HepG2 (cell line): ENCODE data around the gene CD300A. TPM values are rescaled to one million over a fixed set of nuclear protein-coding genes. Genes with fewer than 3 reads are reported as not detected.
A peak's percentile ranks its signal among the peaks of the same experiment; 100 is the strongest.

Experiments
- ARID3A ChIP-seq: IDR thresholded peaks from 2 replicates; pipeline ENCODE4 v1.6.1; 2012; ENCODE audit warnings: low read depth, low read length, improper control_type of control experiment
- CC2D1A ChIP-seq: sonication (generic); formaldehyde crosslinking; IDR thresholded peaks from 2 replicates; pipeline ENCODE4 v1.8.1; 2023; ENCODE audit warnings: mild to moderate bottlenecking, missing genetic modification reagents
- ELF1 ChIP-seq: sonication (generic); formaldehyde crosslinking; IDR thresholded peaks from 2 replicates; pipeline ENCODE4 v1.4.0; 2020; ENCODE audit warnings: missing genetic modification reagents
- FIP1L1 ChIP-seq: fragments of 200-400 bp; formaldehyde crosslinking; IDR thresholded peaks from 2 replicates; pipeline ENCODE4 v1.6.1; 2018; ENCODE audit warnings: low read depth, mild to moderate bottlenecking, low read length, moderate library complexity, borderline replicate concordance; ENCODE audit not compliant: insufficient read depth
- MAZ ChIP-seq, 2 experiments: sonication (generic) in 1 of 2; formaldehyde crosslinking in 1 of 2; IDR thresholded peaks; 2 replicates each; pipeline versions ENCODE4 v1.5.0 to v1.6.1; 2012 to 2020; ENCODE audit warnings: low read depth in 2 of 2, mild to moderate bottlenecking in 2 of 2, borderline replicate concordance in 1 of 2, improper control_type of control experiment in 1 of 2, low read length in 1 of 2, missing genetic modification reagents in 1 of 2, moderate library complexity in 1 of 2
- PHB2 ChIP-seq: fragments of 450-650 bp; IDR thresholded peaks from 2 replicates; pipeline ENCODE4 v1.6.1; 2018; ENCODE audit not compliant: partially characterized antibody
- SAP130 ChIP-seq: IDR thresholded peaks from 2 replicates; pipeline ENCODE4 v1.6.1; 2016; ENCODE audit warnings: low read depth
- SMAD1 ChIP-seq: sonication (generic); formaldehyde crosslinking; IDR thresholded peaks from 2 replicates; pipeline ENCODE4 v1.4.0; 2020; ENCODE audit warnings: missing genetic modification reagents, low read depth, mild to moderate bottlenecking, borderline replicate concordance
- SMARCC2 ChIP-seq: fragments of 450-650 bp; IDR thresholded peaks from 2 replicates; pipeline ENCODE4 v1.6.1; 2017; ENCODE audit warnings: antibody characterized with exemption, mild to moderate bottlenecking
- SRSF1 ChIP-seq: fragments of 200-400 bp; formaldehyde crosslinking; optimal IDR thresholded peaks from 2 replicates; pipeline ENCODE3; 2017; ENCODE audit warnings: mild to moderate bottlenecking, low read depth, low read length, moderate library complexity
- SSRP1 ChIP-seq: IDR thresholded peaks from 2 replicates; pipeline ENCODE4 v1.6.1; 2016; ENCODE audit warnings: control low read depth
- SUZ12 ChIP-seq: fragments of 150-350 bp; IDR thresholded peaks from 2 replicates; pipeline ENCODE4 v1.6.1; 2014; ENCODE audit warnings: low read depth, low read length
- TP53 ChIP-seq: sonication (generic); formaldehyde crosslinking; conservative IDR thresholded peaks from 2 replicates; pipeline ENCODE4 v1.4.0; 2020; ENCODE audit warnings: missing genetic modification reagents
- ZFYVE20 ChIP-seq: sonication (generic); formaldehyde crosslinking; IDR thresholded peaks from 2 replicates; pipeline ENCODE4 v1.8.0; 2023; ENCODE audit warnings: low read depth, mild to moderate bottlenecking, moderate library complexity, missing genetic modification reagents, borderline replicate concordance
- ZNF33B ChIP-seq: sonication (generic); formaldehyde crosslinking; IDR thresholded peaks from 2 replicates; pipeline ENCODE4 v1.5.1; 2020; ENCODE audit warnings: mild to moderate bottlenecking, missing genetic modification reagents
- ZNF496 ChIP-seq: sonication (generic); formaldehyde crosslinking; IDR thresholded peaks from 2 replicates; pipeline ENCODE4 v1.8.1; 2023; ENCODE audit warnings: mild to moderate bottlenecking, moderate library complexity, missing genetic modification reagents; ENCODE audit not compliant: insufficient replicate concordance
- ZNF547 ChIP-seq: sonication (generic); formaldehyde crosslinking; IDR thresholded peaks from 2 replicates; pipeline ENCODE4 v1.5.1; 2020; ENCODE audit warnings: mild to moderate bottlenecking, missing genetic modification reagents
- ZNF564 ChIP-seq: sonication (generic); formaldehyde crosslinking; IDR thresholded peaks from 2 replicates; pipeline ENCODE4 v1.8.1; 2023; ENCODE audit warnings: mild to moderate bottlenecking, missing genetic modification reagents
- ZNF597 ChIP-seq: sonication (generic); formaldehyde crosslinking; IDR thresholded peaks from 2 replicates; pipeline ENCODE4 v1.5.0; 2020; ENCODE audit warnings: missing genetic modification reagents
- ZSCAN31 ChIP-seq: sonication (generic); formaldehyde crosslinking; IDR thresholded peaks from 2 replicates; pipeline ENCODE4 v1.5.0; 2020; ENCODE audit warnings: low read depth, mild to moderate bottlenecking, missing genetic modification reagents
- ZZZ3 ChIP-seq: sonication (generic); formaldehyde crosslinking; IDR thresholded peaks from 2 replicates; pipeline ENCODE4 v1.4.0; 2020; ENCODE audit warnings: missing genetic modification reagents, mild to moderate bottlenecking, borderline replicate concordance
- polyA plus RNA-seq, 8 experiments: library from polyadenylated mRNA; depleted of rRNA in 3 of 8; stranded (reverse) in 7 of 8; unstranded in 1 of 8; fragments of >200 nt; fragmentation: Illumina TruSeq in 4 of 8; extraction: Trizol in 4 of 8; gene quantifications; 2 replicates each; pipeline versions ENCODE4 v1.2.1 to v1.2.3, GENCODE V29; 2011 to 2016; ENCODE audit warnings: low read depth in 4 of 8, missing spikeins in 1 of 8, mixed read lengths in 1 of 8; ENCODE audit not compliant: insufficient read depth in 1 of 8
- total RNA-seq, 5 experiments: library from RNA; depleted of rRNA; stranded (reverse); fragments of >200 nt; fragmentation: Illumina TruSeq; extraction: Trizol; gene quantifications; 2 replicates each; pipeline ENCODE4 v1.2.3, GENCODE V29; 2016; ENCODE audit warnings: low read depth in 1 of 5
- TF ChIP-seq, protein P1 (sequence below): conservative IDR thresholded peaks from 2 replicates; pipeline ENCODE4 v1.6.1; 2018; ENCODE audit warnings: missing genetic modification reagents
- TF ChIP-seq, protein P2 (sequence below): sonication (generic); formaldehyde crosslinking; IDR thresholded peaks from 2 replicates; pipeline ENCODE4 v1.9.0; 2021; ENCODE audit warnings: missing genetic modification reagents, borderline replicate concordance

Gene CD300A
- total and polyA plus RNA-seq, 2 of the 13 experiments (the other 11 are each of a cell fraction or from before 2014, with no cell fraction given) = not detected

- peak; percentile 95 for TF ChIP-seq SAP130
- TF ChIP-seq ZNF597 (CRISPR knock-in tag) = no peak
- TF ChIP-seq SSRP1 (CRISPR knock-in tag) = no peak
- no peak for TF ChIP-seq SRSF1
- TF ChIP-seq ZNF564 (CRISPR knock-in tag) = no peak
- peak; percentile 60 for TF ChIP-seq ZSCAN31
- no peak; the same call in 1 of the 2 replicates for TF ChIP-seq CC2D1A (CRISPR knock-in tag)
- no peak for TF ChIP-seq SUZ12
- no peak for TF ChIP-seq ZZZ3 (CRISPR knock-in tag)
- no peak for TF ChIP-seq SMARCC2
- TF ChIP-seq TP53 (CRISPR knock-in tag) = 0 out of 2 replicates have a peak, but pooled peaks have one; percentile 6
- no peak for TF ChIP-seq PHB2
- no peak for TF ChIP-seq ZNF496 (CRISPR knock-in tag)
- peak; percentile 68; the same call in 1 of the 2 replicates for TF ChIP-seq ZNF547 (CRISPR knock-in tag)
- peak; percentile 98 for TF ChIP-seq ELF1
- TF ChIP-seq, protein P1, sequence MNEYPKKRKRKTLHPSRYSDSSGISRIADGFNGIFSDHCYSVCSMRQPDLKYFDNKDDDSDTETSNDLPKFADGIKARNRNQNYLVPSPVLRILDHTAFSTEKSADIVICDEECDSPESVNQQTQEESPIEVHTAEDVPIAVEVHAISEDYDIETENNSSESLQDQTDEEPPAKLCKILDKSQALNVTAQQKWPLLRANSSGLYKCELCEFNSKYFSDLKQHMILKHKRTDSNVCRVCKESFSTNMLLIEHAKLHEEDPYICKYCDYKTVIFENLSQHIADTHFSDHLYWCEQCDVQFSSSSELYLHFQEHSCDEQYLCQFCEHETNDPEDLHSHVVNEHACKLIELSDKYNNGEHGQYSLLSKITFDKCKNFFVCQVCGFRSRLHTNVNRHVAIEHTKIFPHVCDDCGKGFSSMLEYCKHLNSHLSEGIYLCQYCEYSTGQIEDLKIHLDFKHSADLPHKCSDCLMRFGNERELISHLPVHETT (CRISPR knock-in tag) = no peak; the same call in 1 of the 2 replicates
- no peak for TF ChIP-seq ZFYVE20
- no peak for TF ChIP-seq FIP1L1
- TF ChIP-seq ARID3A = no peak
- 0 out of 2 replicates have a peak, but pooled peaks have one; percentile 78 for TF ChIP-seq SMAD1 (CRISPR knock-in tag)
- TF ChIP-seq, protein P2, sequence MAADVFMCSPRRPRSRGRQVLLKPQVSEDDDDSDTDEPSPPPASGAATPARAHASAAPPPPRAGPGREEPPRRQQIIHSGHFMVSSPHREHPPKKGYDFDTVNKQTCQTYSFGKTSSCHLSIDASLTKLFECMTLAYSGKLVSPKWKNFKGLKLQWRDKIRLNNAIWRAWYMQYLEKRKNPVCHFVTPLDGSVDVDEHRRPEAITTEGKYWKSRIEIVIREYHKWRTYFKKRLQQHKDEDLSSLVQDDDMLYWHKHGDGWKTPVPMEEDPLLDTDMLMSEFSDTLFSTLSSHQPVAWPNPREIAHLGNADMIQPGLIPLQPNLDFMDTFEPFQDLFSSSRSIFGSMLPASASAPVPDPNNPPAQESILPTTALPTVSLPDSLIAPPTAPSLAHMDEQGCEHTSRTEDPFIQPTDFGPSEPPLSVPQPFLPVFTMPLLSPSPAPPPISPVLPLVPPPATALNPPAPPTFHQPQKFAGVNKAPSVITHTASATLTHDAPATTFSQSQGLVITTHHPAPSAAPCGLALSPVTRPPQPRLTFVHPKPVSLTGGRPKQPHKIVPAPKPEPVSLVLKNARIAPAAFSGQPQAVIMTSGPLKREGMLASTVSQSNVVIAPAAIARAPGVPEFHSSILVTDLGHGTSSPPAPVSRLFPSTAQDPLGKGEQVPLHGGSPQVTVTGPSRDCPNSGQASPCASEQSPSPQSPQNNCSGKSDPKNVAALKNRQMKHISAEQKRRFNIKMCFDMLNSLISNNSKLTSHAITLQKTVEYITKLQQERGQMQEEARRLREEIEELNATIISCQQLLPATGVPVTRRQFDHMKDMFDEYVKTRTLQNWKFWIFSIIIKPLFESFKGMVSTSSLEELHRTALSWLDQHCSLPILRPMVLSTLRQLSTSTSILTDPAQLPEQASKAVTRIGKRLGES (CRISPR knock-in tag) = peak; percentile 50; the same call in 1 of the 2 replicates
- peak; percentile 81; the same call in 1 of the 2 replicates for TF ChIP-seq MAZ (IDR thresholded peaks at IDR 0.05; ENCODE audit: borderline replicate concordance, low read depth, low read length)
- peak; percentile 90 for TF ChIP-seq MAZ (CRISPR knock-in tag; IDR thresholded peaks at IDR 0.05; ENCODE audit: low read depth)
- TF ChIP-seq ZNF33B = no peak; the same call in 1 of the 2 replicates
Observed at GRCh38 chr17:74427048-74427762, 39.2 kb upstream of the CD300A start (continued).
